Testis (tissue), 2 donors: ENCODE results near the gene CST9L.

Experiments
- CTCF ChIP-seq, 3 experiments: fragments of 450-650 bp in 2 of 3; fragments of 200-600 bp in 1 of 3; sonication (generic) in 1 of 3; IDR thresholded peaks; one replicate each; pipeline ENCODE4 v1.5.1; 2016 to 2019; ENCODE audit warnings: antibody characterized with exemption in 3 of 3, mild to moderate bottlenecking in 2 of 3, moderate library complexity in 1 of 3
- POLR2A ChIP-seq: fragments of 450-650 bp; IDR thresholded peaks from one replicate; pipeline ENCODE4 v1.6.1; 2017; ENCODE audit warnings: antibody characterized with exemption, mild to moderate bottlenecking, moderate library complexity

DNA sequence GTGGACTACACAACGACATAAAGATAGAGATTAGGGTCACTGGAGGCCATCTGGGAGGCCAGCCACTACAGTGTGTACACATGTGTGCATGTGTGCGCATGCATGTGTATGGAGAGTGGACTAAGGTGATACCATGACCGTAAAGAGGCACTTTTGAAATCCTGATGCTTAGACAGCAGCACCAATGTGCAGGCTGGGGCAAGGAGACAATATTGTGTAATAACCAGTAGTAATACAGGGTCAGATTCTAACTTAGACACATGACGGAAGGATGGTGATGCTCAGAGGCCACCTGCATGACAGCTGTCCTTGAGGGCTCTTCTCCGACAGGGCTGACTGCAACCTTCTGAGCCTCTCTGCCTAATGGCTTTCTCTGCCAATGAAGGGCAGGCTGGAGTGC lies 25.5 kb downstream of the CST9L start:
- no peak for TF ChIP-seq CTCF (IDR thresholded peaks at IDR 0.05)
- TF ChIP-seq POLR2A, result no peak
